Retinal pigment epithelial cell (primary cell): ENCODE results near the gene DNAJC16.

Experiments
- DNase-seq: peaks from one replicate; pipeline ENCODE4 v3.0.0-alpha.2; 2010; ENCODE audit warnings: low read depth
- H3K4me3 ChIP-seq: 2 replicates; pipeline ENCODE4 v1.5.1; 2011; ENCODE audit warnings: mild to moderate bottlenecking, low read length, control low read depth, moderate library complexity
- TF ChIP-seq, protein P1 (sequence below): conservative IDR thresholded peaks from 2 replicates; pipeline ENCODE4 v1.5.1; 2011; ENCODE audit warnings: low read depth, low read length, control low read depth, inconsistent platforms

Gene DNAJC16

GRCh38 chr1:15531003-15531402 is 4.4 kb downstream of the DNAJC16 start:
- TF ChIP-seq, protein P1, sequence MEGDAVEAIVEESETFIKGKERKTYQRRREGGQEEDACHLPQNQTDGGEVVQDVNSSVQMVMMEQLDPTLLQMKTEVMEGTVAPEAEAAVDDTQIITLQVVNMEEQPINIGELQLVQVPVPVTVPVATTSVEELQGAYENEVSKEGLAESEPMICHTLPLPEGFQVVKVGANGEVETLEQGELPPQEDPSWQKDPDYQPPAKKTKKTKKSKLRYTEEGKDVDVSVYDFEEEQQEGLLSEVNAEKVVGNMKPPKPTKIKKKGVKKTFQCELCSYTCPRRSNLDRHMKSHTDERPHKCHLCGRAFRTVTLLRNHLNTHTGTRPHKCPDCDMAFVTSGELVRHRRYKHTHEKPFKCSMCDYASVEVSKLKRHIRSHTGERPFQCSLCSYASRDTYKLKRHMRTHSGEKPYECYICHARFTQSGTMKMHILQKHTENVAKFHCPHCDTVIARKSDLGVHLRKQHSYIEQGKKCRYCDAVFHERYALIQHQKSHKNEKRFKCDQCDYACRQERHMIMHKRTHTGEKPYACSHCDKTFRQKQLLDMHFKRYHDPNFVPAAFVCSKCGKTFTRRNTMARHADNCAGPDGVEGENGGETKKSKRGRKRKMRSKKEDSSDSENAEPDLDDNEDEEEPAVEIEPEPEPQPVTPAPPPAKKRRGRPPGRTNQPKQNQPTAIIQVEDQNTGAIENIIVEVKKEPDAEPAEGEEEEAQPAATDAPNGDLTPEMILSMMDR, result no peak
- no peak for DNase-seq
- H3K4me3 ChIP-seq, result no peak overlapping the region

DNA sequence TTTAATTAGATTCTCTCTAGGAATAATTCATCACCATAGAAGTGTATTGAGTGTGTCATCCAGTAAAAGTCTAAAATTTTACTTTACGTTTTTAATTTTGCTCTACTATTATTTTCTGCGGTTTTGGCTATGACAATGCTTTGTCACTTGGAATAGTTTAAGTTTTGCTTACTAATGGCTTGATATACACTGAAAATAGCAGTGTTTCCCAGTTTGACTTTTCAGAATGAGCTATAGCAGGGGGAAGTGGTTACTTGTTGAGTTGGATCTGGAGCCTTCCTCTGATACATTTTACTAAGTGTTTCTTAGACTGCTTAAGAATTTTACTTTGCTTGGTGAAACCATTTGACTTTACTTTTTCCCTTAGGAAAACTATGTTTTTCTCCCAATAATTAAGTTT is 5.0 kb downstream of the DNAJC16 start:
- no peak overlapping the region for H3K4me3 ChIP-seq
- DNase-seq, result no peak

DNA sequence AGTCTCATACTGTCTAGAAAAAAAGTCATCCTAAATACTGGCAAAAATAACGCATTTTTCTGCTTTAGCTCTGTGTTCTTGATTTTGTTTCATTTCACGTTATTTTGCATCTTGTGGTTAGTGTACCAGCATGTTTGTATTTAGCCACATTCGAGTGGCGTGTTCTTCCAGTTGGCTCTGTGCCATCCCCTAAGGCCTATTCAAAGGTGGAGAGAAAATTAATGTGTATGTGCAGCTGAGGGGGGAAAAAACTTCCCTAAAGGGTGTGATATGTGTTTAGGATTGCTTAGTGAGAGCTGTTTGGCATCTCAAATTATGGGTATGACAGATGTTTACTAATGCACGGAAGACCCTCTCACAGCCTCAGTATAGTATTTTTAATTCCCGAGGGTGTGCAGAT is 12.1 kb downstream of the DNAJC16 start:
- H3K4me3 ChIP-seq, result no peak overlapping the region
- TF ChIP-seq, protein P1, result no peak
- no peak for DNase-seq

More for the DNA sequence above, 5.0 kb downstream of the DNAJC16 start:
- TF ChIP-seq, protein P1, result no peak

- DNase-seq, result no peak
- H3K4me3 ChIP-seq, result no peak overlapping the region
- TF ChIP-seq, protein P1, result no peak
Observed at GRCh38 chr1:15540186-15540585, 13.5 kb downstream of the DNAJC16 start.

- no peak overlapping the region for H3K4me3 ChIP-seq
- TF ChIP-seq, protein P1, result no peak
- no peak for DNase-seq
Observed at GRCh38 chr1:15541231-15541792, 14.7 kb downstream of the DNAJC16 start.

- no peak for DNase-seq
- TF ChIP-seq, protein P1, result no peak
- H3K4me3 ChIP-seq, result no peak overlapping the region
Observed at GRCh38 chr1:15542388-15543250, 16.0 kb downstream of the DNAJC16 start.

- TF ChIP-seq, protein P1, result no peak
- no peak overlapping the region for H3K4me3 ChIP-seq
- DNase-seq, result no peak
Observed at GRCh38 chr1:15543251-15543588, 16.6 kb downstream of the DNAJC16 start.
